T follicular helper cell (primary cell): ENCODE measurements around the gene XIST.
A peak's percentile ranks its signal among the peaks of the same experiment; 100 is the strongest.
"Not testable (repeated sequence)": the region's sequence is repeated elsewhere in the genome, so short reads cannot be mapped to it uniquely, and the experiment has no call there.

Experiments
- DNase-seq: peaks from one replicate; pipeline ENCODE4 v3.0.0-alpha.2; 2020; ENCODE audit warnings: low read depth
- total RNA-seq, 2 experiments: gene quantifications; one replicate each; lab custom pipeline; 2026; lab: John Stamatoyannopoulos, UW

The XIST gene
- total RNA-seq = 187 to 345 reads per million in 2 experiments

DNA sequence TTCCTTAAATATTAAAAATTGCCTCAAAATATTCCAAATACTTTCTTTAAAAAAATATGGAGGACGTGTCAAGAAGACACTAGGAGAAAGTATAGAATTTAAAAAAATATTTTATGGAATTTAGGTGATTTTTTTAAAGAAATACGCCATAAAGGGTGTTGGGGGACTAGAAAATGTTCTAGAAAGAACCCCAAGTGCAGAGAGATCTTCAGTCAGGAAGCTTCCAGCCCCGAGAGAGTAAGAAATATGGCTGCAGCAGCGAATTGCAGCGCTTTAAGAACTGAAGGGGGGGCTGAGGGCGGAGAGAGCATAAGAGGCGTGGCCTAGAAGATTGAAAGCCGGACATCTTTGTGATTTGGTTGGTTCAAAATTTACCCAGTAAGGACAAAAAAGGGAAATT, at the start of gene XIST:
TSS of gene XIST (minus strand) at position 248 of the 400 bp plus-strand sequence.
- DNase-seq = peak; percentile 65

DNA sequence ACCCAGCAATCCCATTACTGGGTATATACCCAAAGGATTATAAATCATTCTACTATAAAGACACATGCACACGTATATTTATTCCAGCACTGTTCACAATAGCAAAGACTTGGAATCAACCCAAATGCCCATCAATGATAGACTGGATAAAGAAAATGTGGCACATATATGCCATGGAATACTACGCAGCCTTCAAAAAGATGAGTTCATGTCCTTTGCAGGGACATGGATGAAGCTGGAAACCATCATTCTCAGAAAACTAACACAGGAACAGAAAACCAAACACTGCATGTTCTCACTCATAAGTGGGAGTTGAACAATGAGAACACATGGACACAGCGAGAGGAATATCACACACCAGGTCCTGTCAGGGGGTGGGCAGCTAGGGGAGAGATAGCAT, 45.8 kb upstream of the XIST start:
- DNase-seq = not testable (repeated sequence)

DNA sequence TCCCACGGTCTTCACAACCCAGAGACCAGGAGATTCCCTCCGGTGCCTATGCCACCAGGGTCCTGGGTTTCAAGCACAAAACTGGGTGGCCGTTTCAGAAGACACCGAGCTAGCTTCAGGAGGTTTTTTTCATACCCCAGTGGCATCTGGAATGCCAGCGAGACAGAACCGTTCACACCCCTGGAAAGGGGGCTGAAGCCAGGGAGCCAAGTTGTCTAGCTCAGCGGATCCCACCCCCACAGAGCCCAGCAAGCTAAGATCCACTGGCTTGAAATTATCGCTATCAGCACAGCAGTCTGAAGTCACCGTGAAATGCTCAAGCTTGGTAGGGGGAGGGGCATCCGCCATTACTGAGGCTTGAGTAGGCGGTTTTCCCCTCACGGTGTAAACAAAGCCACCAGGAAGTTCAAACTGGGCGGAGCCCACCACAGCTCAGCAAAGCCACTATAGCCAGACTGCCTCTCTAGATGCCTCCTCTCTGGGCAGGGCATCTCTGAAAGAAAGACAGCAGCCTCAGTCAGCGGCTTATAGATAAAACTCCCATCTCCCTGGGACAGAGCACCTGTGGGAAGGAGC, 40.1 kb upstream of the XIST start:
- DNase-seq = peak; percentile 33

DNA sequence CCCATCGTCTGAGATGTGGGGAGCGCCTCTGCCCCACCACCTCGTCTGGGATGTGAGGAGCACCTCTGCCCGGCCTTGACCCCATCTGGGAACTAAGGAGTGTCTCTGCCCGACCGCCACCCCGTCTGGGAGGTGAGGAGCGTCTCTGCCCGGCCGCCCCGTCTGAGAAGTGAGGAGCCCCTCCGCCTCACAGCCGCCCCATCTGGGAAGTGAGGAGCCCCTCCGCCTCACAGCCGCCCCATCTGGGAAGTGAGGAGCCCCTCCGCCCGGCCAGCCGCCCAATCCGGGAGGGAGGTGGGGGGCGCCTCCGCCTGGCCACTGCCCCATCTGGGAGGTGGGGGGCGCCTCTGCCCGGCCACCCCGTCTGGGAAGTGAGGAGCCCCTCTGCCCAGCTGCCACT, 29.7 kb upstream of the XIST start:
- DNase-seq = not testable (repeated sequence)

GRCh38 chrX:73877687-73878086, 25.2 kb upstream of the XIST start:
- no peak for DNase-seq

- DNase-seq = no peak
Observed at GRCh38 chrX:73876911-73877310, 24.4 kb upstream of the XIST start.

- DNase-seq = no peak
Observed at GRCh38 chrX:73868916-73869315, 16.4 kb upstream of the XIST start.

GRCh38 chrX:73867144-73867543, 14.6 kb upstream of the XIST start:
- no peak for DNase-seq

DNA sequence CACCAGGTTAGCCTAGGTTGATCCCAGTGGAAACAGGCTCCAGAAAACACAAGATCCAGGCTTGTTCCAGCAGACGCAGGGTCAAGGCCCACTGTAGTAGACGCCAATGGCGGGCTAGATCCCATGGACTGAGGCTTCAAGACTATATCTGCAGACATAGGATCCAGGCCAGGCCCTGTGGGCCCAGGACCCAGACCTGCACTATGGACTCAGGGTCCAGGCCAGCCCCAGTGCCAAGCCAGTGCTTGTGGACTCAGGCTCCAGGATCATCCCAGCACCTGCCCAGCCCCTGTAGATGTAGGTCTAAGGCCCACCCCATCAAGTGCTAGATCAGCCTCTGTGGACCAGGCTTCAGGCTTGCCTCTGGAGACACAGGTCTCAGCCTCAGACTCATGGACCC, 11.3 kb upstream of the XIST start:
- DNase-seq = no peak

DNA sequence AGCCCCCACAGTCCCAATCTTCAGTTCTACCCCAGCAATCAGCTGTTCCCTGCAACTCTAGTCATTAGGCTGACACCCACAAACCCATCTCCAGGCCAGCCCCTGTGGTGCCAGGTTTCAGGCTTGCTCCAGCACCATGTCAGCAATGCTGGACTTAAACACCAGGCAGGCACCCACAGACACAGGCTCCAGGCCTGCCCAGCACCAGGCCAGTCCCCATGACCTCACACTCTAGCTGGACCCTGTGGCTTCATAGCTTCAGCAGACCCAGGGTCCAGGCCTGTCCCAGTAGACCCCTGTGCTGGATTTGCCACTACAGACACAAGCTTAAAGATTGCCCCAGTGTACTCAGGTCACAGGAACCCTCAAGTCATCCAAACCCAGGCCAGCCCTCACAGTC, 10.8 kb upstream of the XIST start:
- no peak for DNase-seq

GRCh38 chrX:73859622-73860021, 7.1 kb upstream of the XIST start:
- no peak for DNase-seq

- peak; percentile 66 for DNase-seq
Observed at GRCh38 chrX:73855546-73855945, 3.0 kb upstream of the XIST start.

DNA sequence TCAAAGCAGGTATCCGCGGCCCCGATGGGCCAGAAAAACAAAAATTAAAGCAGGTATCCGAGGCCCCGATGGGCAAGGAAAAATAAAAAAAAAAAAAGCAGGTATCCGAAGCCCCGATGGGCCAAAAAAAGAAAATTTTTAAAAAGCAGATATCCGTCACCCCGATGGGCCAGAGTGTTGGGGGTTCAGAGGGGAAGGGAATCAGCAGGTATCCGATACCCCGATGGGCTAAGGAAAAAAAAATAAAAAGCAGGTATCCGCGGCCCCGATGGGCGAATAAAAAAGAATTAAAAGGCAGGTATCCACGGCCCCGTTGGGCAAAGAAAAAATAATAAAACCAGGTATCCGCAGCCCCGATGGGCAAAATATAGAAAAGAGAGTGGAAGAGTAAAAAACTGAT, 492 bp downstream of the XIST start:
- DNase-seq = no peak

DNA sequence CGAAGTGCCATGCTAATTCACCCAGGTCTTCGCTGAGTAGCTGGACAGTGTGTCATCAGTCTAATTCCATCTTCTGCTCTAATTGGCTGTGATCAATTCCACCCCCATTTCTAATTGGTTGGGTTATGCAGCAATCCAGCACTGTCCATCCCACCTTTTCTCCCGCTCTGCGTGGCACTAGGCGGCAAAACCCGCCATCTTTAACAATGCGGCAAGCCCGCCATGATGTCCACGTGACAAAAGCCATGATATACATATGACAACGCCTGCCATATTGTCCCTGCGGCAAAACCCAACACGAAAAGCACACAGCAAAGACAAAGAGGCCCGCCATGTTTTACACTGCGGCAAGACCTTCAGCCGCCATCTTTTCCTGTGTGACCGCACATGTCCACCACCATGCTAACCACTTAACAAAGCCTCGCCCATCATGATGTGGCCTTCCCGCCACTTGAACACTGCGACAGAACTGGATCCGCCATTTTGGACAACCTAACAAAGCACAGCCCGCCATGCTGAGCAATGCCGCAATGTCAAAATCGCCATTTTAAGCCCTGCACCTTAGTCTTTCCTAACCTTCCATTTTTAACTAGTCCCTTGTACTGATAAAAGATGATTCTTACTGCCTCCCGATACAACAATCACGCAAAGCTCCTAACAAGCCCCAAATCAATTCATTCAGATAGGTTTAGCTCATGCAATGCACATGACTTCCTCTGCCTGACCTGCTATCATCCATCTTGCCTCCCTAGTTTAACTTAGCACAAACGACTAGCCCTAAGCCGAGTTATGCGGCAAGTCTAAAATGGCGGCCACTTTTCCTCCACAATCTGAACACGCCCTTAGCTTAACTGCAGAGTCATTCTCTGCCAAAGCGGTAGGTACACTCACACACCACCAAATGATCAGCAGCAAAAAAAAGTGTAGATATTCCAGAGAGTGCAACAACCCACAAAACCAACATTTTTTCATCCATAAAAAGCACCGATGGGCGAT, 1.2 kb downstream of the XIST start:
- peak; percentile 73 for DNase-seq

- DNase-seq = peak; percentile 6
Observed at GRCh38 chrX:73850124-73851013, 2.1 kb downstream of the XIST start.

- no peak for DNase-seq
Observed at GRCh38 chrX:73849073-73849472, 3.4 kb downstream of the XIST start.

GRCh38 chrX:73847991-73848390, 4.5 kb downstream of the XIST start:
- no peak for DNase-seq

DNA sequence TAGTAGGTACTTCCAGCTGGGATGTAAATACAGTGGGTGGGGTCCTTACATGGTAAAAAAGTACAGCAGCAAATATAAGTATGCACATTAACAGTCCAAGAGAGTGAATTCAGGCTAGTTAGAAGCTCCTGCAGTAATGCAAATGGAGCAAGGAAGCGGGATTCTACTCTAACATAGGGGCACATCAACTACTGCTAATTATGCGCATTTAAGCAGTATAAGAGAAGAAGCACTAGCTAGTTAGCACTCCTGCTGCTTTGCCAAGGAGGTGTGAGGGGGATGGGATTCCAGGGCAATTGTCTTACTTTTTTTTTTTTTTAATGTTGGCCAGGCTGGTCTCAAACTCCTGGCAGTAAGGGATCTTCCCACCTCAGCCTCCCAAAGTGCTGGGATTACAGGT, 5.4 kb downstream of the XIST start:
- no peak for DNase-seq

DNA sequence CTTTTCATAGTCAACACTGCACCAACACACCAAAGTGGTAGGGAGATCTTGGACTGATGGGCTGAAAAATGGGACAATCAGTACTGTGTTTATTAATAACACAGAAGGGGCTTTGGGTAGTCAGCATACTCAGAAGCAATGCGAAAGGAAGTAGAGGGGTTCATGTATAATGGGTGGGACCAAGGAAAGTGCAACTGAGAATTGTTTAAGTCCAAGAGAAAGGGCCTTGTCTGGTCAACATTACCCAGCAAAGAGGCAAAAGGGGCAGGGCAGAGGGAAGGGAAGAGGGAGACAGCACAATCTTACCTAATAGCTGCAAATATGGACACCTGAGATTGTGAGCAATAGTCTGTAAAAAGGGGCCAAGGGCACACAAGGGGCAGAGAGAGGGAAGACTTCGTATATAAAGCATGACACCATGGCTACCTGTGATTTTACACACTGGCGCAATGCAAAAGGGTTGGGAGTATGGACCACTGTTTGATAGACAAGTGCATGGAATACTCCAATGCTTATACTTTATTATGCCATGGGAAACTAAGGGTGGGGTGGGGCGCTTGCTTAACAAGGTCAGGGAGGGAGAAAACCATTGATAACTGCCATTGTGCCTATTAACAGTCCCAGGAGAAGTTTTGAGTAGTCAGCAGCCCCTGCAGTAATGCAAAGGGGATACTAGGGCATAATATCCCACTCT, 9.8 kb downstream of the XIST start:
- no peak for DNase-seq

DNA sequence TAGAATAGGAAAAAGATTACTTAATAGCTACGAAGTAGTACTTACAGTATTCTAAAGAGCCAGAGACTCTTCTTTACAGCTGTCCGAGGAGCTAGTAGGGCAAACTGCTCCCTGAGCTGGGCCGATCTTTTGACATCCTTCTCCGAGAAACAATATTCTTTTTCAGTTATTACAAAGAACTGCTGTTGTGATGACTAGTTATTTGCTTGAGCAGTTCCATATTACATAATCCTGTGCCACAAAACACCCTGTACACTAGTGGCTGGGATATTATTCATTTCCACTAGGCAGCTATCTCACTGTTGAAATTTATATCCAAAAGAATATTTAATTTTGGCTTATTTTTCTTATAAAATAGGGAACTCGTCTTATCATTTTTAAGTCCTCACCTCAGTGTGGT, 11.2 kb downstream of the XIST start:
- no peak for DNase-seq

DNA sequence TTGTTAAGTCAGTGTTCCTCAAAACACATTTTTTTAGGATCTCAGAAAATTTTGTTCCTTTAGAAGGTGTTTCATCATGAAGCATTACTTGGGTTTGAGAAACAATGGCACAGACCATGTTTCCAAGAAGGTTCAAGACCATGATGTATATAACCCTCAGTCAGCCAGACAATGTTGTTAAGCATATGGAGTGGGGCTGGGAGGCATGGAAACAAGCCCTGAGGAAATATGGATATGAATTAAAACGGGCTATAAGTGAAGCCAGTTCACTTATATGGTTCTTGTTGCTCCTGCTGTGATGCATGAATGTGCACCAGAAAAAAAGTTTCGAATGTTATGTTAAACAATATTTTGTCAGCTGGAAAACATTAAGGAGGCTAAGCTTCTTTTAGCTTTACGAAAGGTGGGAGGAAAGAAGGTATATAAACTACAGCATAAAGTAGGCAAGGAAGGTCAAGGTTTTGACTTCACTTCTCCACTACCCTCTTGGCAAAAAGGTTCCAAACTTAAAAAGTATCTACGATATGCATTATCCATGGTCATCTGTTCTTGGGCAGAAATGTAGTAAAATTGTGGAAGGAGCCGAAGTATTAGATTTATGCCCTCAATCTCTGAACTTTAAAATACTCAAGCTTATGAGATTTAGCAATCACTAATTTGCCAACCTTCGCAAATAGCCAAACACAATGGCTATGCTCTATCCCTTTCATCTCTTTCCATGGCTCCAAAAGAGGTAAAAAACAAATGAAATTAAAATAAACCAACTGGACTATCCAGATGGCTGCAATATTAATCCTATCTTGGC, 12.2 kb downstream of the XIST start:
- no peak for DNase-seq
